Inferior parietal cortex (tissue), 1 donor: ENCODE measurements around the gene GRPEL1.

ENCODE experiments used
- DNase-seq: peaks from one replicate; pipeline ENCODE4 v3.0.0-alpha.2; 2016; ENCODE audit errors: extremely low spot score

GRPEL1 gene

GRCh38 chr4:7066006-7066405 lies 1.9 kb downstream of the GRPEL1 start:
- no peak for DNase-seq

- DNase-seq = no peak
Observed at GRCh38 chr4:7063362-7063761, 4.5 kb downstream of the GRPEL1 start.

- DNase-seq = no peak
Observed at GRCh38 chr4:7062816-7063215, 5.0 kb downstream of the GRPEL1 start.

- DNase-seq = no peak
Observed at GRCh38 chr4:7061815-7062214, 6.0 kb downstream of the GRPEL1 start.

GRCh38 chr4:7060346-7061150 lies 7.3 kb downstream of the GRPEL1 start:
- DNase-seq = no peak

- no peak for DNase-seq
Observed at GRCh38 chr4:7059662-7060061, 8.2 kb downstream of the GRPEL1 start.

GRCh38 chr4:7058792-7059191 lies 9.1 kb downstream of the GRPEL1 start:
- no peak for DNase-seq

GRCh38 chr4:7055990-7056325 lies 11.9 kb downstream of the GRPEL1 start:
- DNase-seq = no peak

GRCh38 chr4:7055111-7055989 lies 12.5 kb downstream of the GRPEL1 start:
- no peak for DNase-seq

- no peak for DNase-seq
Observed at GRCh38 chr4:7054106-7054880, 13.6 kb downstream of the GRPEL1 start.

- no peak for DNase-seq
Observed at GRCh38 chr4:7052923-7053715, 14.7 kb downstream of the GRPEL1 start.

GRCh38 chr4:7052313-7052712 lies 15.6 kb downstream of the GRPEL1 start:
- DNase-seq = no peak

- no peak for DNase-seq
Observed at GRCh38 chr4:7051905-7052304, 16.0 kb downstream of the GRPEL1 start.

GRCh38 chr4:7051144-7051495 lies 16.7 kb downstream of the GRPEL1 start:
- DNase-seq = no peak

- DNase-seq = no peak
Observed at GRCh38 chr4:7050481-7051143, 17.3 kb downstream of the GRPEL1 start.

GRCh38 chr4:7049739-7050138 lies 18.1 kb downstream of the GRPEL1 start:
- no peak for DNase-seq

GRCh38 chr4:7049295-7049694 lies 18.6 kb downstream of the GRPEL1 start:
- no peak for DNase-seq

- no peak for DNase-seq
Observed at GRCh38 chr4:7048642-7049041, 19.2 kb downstream of the GRPEL1 start.

GRCh38 chr4:7046971-7047370 lies 20.9 kb downstream of the GRPEL1 start:
- no peak for DNase-seq

GRCh38 chr4:7045961-7046921 lies 21.6 kb downstream of the GRPEL1 start:
- DNase-seq = no peak
